H1 (cell line): ENCODE data around the gene PTPRD. TPM values are rescaled to one million over a fixed set of nuclear protein-coding genes. Genes with fewer than 3 reads are reported as not detected.

Experiments
- CTCF ChIA-PET: fragments of 300-600 bp; sonication (Branson Sonifier 250); formaldehyde crosslinking; loops from one replicate; lab custom pipeline; 2021; ENCODE audit not compliant: partially characterized antibody; lab: Charles Lee
- POLR2A ChIA-PET: fragments of 300-600 bp; sonication (Branson Sonifier 250); formaldehyde crosslinking; loops from one replicate; lab custom pipeline; 2021; ENCODE audit warnings: inconsistent platforms; ENCODE audit not compliant: partially characterized antibody; lab: Charles Lee
- DNase-seq, 2 experiments: peaks; one replicate each; pipeline versions ENCODE4 v3.0.0 to v3.0.0-alpha.2; 2010 to 2022; ENCODE audit warnings: low spot score in 2 of 2, low read depth in 1 of 2, mixed read lengths in 1 of 2
- FAIRE-seq: peaks from 2 replicates; lab custom pipeline; 2011; peaks lifted over from hg19 to GRCh38; lab: Jason Lieb, UNC
- H2AFZ ChIP-seq: 2 replicates; pipeline ENCODE4 v1.8.1; 2012; ENCODE audit warnings: low read length, inconsistent platforms
- H2AK5ac ChIP-seq: 2 replicates; pipeline ENCODE4 v1.6.1; 2013; ENCODE audit warnings: low read depth, low read length
- H2BK120ac ChIP-seq: replicated peaks from 2 replicates; pipeline ENCODE3; 2013; ENCODE audit warnings: low read depth, low read length, inconsistent platforms
- H2BK12ac ChIP-seq: 2 replicates; pipeline ENCODE4 v1.6.1; 2013; ENCODE audit warnings: low read depth, low read length
- H2BK15ac ChIP-seq: 2 replicates; pipeline ENCODE4 v1.6.1; 2013; ENCODE audit warnings: low read length
- H2BK20ac ChIP-seq: 2 replicates; pipeline ENCODE4 v1.6.1; 2013; ENCODE audit warnings: low read length
- H2BK5ac ChIP-seq: 2 replicates; pipeline ENCODE4 v1.6.1; 2013; ENCODE audit warnings: low read depth, low read length
- H3K14ac ChIP-seq: 2 replicates; pipeline ENCODE4 v1.6.1; 2013; ENCODE audit warnings: inconsistent platforms; ENCODE audit not compliant: insufficient read length
- H3K18ac ChIP-seq: 2 replicates; pipeline ENCODE4 v1.6.1; 2013; ENCODE audit warnings: low read length; ENCODE audit errors: extremely low read depth
- H3K23ac ChIP-seq: 2 replicates; pipeline ENCODE4 v1.6.1; 2013; ENCODE audit warnings: inconsistent platforms; ENCODE audit not compliant: insufficient read length
- H3K23me2 ChIP-seq: 2 replicates; pipeline ENCODE4 v1.6.1; 2013; ENCODE audit warnings: low read depth, low read length
- H3K27ac ChIP-seq: 2 replicates; pipeline ENCODE4 v1.6.1; 2011; ENCODE audit warnings: low read depth, low read length, inconsistent platforms
- H3K27me3 ChIP-seq, 4 experiments: replicated peaks in 1 of 4; 1 replicate in 1 of 4; 2 replicates in 3 of 4; pipeline versions ENCODE4 v1.6.1 to v1.8.1; 2011 to 2013; ENCODE audit warnings: low read length in 3 of 4, mild to moderate bottlenecking in 3 of 4, inconsistent platforms in 2 of 4, mixed read lengths in 2 of 4, moderate library complexity in 1 of 4; ENCODE audit not compliant: control insufficient read depth in 3 of 4, insufficient read depth in 3 of 4; ENCODE audit errors: extremely low read depth in 1 of 4
- H3K36me3 ChIP-seq, 4 experiments: 2 replicates each; pipeline versions ENCODE4 v1.6.1 to v1.8.1; 2011 to 2013; ENCODE audit warnings: mild to moderate bottlenecking in 4 of 4, low read length in 3 of 4, moderate library complexity in 2 of 4, control low read depth in 1 of 4, inconsistent platforms in 1 of 4; ENCODE audit not compliant: insufficient read depth in 4 of 4, control insufficient read depth in 2 of 4
- H3K4ac ChIP-seq: replicated peaks from 2 replicates; pipeline ENCODE3; 2013; ENCODE audit warnings: low read length, low read depth, mixed read lengths, inconsistent platforms; ENCODE audit not compliant: insufficient read length
- H3K4me1 ChIP-seq, 4 experiments: replicated peaks in 1 of 4; 1 replicate in 1 of 4; 2 replicates in 3 of 4; pipeline versions ENCODE4 v1.6.1 to v1.8.1; 2011 to 2013; ENCODE audit warnings: low read length in 3 of 4, inconsistent platforms in 2 of 4, mixed read lengths in 1 of 4; ENCODE audit not compliant: insufficient read depth in 4 of 4, control insufficient read depth in 3 of 4
- H3K4me2 ChIP-seq, 2 experiments: 2 replicates each; pipeline versions ENCODE4 v1.6.1 to v1.8.1; 2011 to 2013; ENCODE audit warnings: low read depth in 2 of 2, low read length in 2 of 2, control low read depth in 1 of 2, inconsistent platforms in 1 of 2, mild to moderate bottlenecking in 1 of 2; ENCODE audit not compliant: insufficient read depth in 1 of 2
- H3K4me3 ChIP-seq, 4 experiments: fragments of 200-600, 300-600 bp in 1 of 4; sonication (generic), shearing (Covaris generic), sonication (Bioruptor Twin) in 1 of 4; 2 replicates each; pipeline versions ENCODE4 v1.5.1 to v1.8.1; 2011 to 2016; ENCODE audit warnings: low read length in 4 of 4, low read depth in 3 of 4, control low read depth in 2 of 4, inconsistent platforms in 2 of 4, mild to moderate bottlenecking in 2 of 4, mixed read lengths in 1 of 4, moderate library complexity in 1 of 4; ENCODE audit not compliant: insufficient read depth in 2 of 4; ENCODE audit errors: extremely low read depth in 1 of 4
- H3K56ac ChIP-seq: replicated peaks from 2 replicates; pipeline ENCODE3; 2013; ENCODE audit warnings: low read depth, mild to moderate bottlenecking, mixed read lengths, low read length, inconsistent platforms; ENCODE audit not compliant: insufficient read length
- H3K79me1 ChIP-seq: 2 replicates; pipeline ENCODE4 v1.6.1; 2013; ENCODE audit warnings: low read depth, low read length, control low read depth
- H3K79me2 ChIP-seq, 2 experiments: 2 replicates each; pipeline versions ENCODE4 v1.6.1 to v1.8.1; 2012 to 2013; ENCODE audit warnings: low read length in 2 of 2, mild to moderate bottlenecking in 2 of 2, inconsistent platforms in 1 of 2; ENCODE audit not compliant: insufficient read depth in 2 of 2, control insufficient read depth in 1 of 2
- H3K9ac ChIP-seq, 4 experiments: replicated peaks in 1 of 4; 1 replicate in 1 of 4; 2 replicates in 3 of 4; pipeline versions ENCODE4 v1.6.1 to v1.8.1; 2011 to 2013; ENCODE audit warnings: low read depth in 3 of 4, low read length in 3 of 4, control low read depth in 2 of 4, mild to moderate bottlenecking in 2 of 4, moderate library complexity in 2 of 4, inconsistent platforms in 1 of 4; ENCODE audit errors: extremely low read depth in 1 of 4
- H3K9me3 ChIP-seq, 2 experiments: 2 replicates each; pipeline versions ENCODE4 v1.6.1 to v1.8.1; 2012 to 2013; ENCODE audit warnings: mild to moderate bottlenecking in 2 of 2, moderate library complexity in 2 of 2, control low read depth in 1 of 2, inconsistent platforms in 1 of 2, low read depth in 1 of 2, low read length in 1 of 2, mixed read lengths in 1 of 2; ENCODE audit not compliant: insufficient read depth in 2 of 2
- H4K20me1 ChIP-seq, 2 experiments: replicated peaks in 1 of 2; 2 replicates each; pipeline versions ENCODE3 to v1.8.1; 2011 to 2013; ENCODE audit warnings: inconsistent platforms in 2 of 2, low read length in 2 of 2, mild to moderate bottlenecking in 1 of 2; ENCODE audit not compliant: insufficient read depth in 2 of 2, control insufficient read depth in 1 of 2
- H4K5ac ChIP-seq: 2 replicates; pipeline ENCODE4 v1.6.1; 2013; ENCODE audit warnings: low read length, low read depth, mixed read lengths, inconsistent platforms; ENCODE audit not compliant: insufficient read length
- H4K8ac ChIP-seq: 2 replicates; pipeline ENCODE4 v1.8.0; 2013; ENCODE audit warnings: mild to moderate bottlenecking, moderate library complexity, low read length, inconsistent platforms; ENCODE audit not compliant: insufficient read depth; ENCODE audit errors: extremely low read depth
- H4K91ac ChIP-seq: replicated peaks from 2 replicates; pipeline ENCODE3; 2013; ENCODE audit warnings: low read length, mixed read lengths, inconsistent platforms; ENCODE audit not compliant: insufficient read length
- FOSL1 ChIP-seq: IDR thresholded peaks from 2 replicates; pipeline ENCODE4 v1.6.1; 2011; ENCODE audit warnings: mild to moderate bottlenecking, low read depth, low read length, moderate library complexity; ENCODE audit not compliant: insufficient read depth
- KDM4A ChIP-seq: IDR thresholded peaks from one replicate; pipeline ENCODE4 v1.7.1; 2012; ENCODE audit warnings: low read depth, mild to moderate bottlenecking, moderate library complexity, low read length, inconsistent platforms; ENCODE audit not compliant: severe bottlenecking
- NRF1 ChIP-seq: IDR thresholded peaks from 2 replicates; pipeline ENCODE4 v1.6.1; 2011; ENCODE audit warnings: mild to moderate bottlenecking, low read depth, low read length, improper control_type of control experiment
- YY1 ChIP-seq: IDR thresholded peaks from 2 replicates; pipeline ENCODE4 v1.6.1; 2011; ENCODE audit warnings: low read depth, mild to moderate bottlenecking, low read length
- WGBS, 2 experiments: shearing (Covaris generic) in 1 of 2; methylation state at CpG; one replicate each; pipeline versions ENCODE4 v1.1.6 to v1.1.7; 2013 to 2015; ENCODE audit warnings: low lambda C conversion rate in 2 of 2, mixed read lengths in 2 of 2, inconsistent platforms in 1 of 2, low coverage in 1 of 2, missing lambda C conversion rate in 1 of 2; ENCODE audit not compliant: insufficient replicate concordance in 2 of 2, insufficient coverage in 1 of 2, insufficient read length in 1 of 2; ENCODE audit errors: extremely low coverage in 1 of 2, missing lambda C conversion rate in 1 of 2; 5-methylcytosine and 5-hydroxymethylcytosine counted together
- polyA plus RNA-seq, 7 experiments: library from polyadenylated mRNA; depleted of rRNA in 3 of 7; stranded (reverse) in 5 of 7; unstranded in 2 of 7; fragments of >200 nt in 5 of 7; fragments of 200-250 nt in 2 of 7; gene quantifications; 1 replicate in 5 of 7; 2 replicates in 1 of 7; 4 replicates in 1 of 7; pipeline versions ENCODE4 v1.2.1 to v1.2.3, GENCODE V29; 2011 to 2013; ENCODE audit warnings: missing spikeins in 2 of 7, mixed read lengths in 2 of 7
- total RNA-seq: library from RNA; stranded (reverse); fragmentation: NEBNext Ultra II Directional; extraction: Animal tissue kit (Norgen Biotek cat#: 25700); gene quantifications from 2 replicates; pipeline ENCODE4 v1.2.1, GENCODE V29; 2021

Gene PTPRD
- total and polyA plus RNA-seq, 2 of the 8 experiments (the other 6 are each of a cell fraction or from before 2014, with no cell fraction given), result 17.2 to 77.0 TPM

- H3K4me1 ChIP-seq, result no peaks in the 10 kb centered on the region
- WGBS, 2 experiments, result 98% methylated on average over 3 of the region's 3 CpGs; no CpG with 5 or more reads in 1 of the 2 experiments
These were observed 2042.0 kb downstream of the PTPRD start for GRCh38 chr9:8570776-8571175.

More at GRCh38 chr9:8570776-8571175, 2042.0 kb downstream of the PTPRD start:
- Histone ChIP-seq H4K5ac (no peak overlapping the region), H3K18ac (no peak overlapping the region), H3K14ac (no peak overlapping the region), H3K23ac (no peak overlapping the region), H3K4me2 (no peak overlapping the region), H3K4ac (no peak overlapping the region), H2BK12ac (no peak overlapping the region), H2BK5ac (no peak overlapping the region), H2BK120ac (no peak overlapping the region), H2AK5ac (no peak overlapping the region), H3K23me2 (no peaks in the 10 kb centered on the region; the same call in 1 of the 2 replicates), H3K4me3 (no peak overlapping the region), H2BK20ac (no peak overlapping the region), H3K79me1 (no peaks in the 10 kb centered on the region), H3K9ac (no peak overlapping the region), H3K36me3 (no peaks in the 10 kb centered on the region), H2BK15ac (no peak overlapping the region), H3K56ac (no peak overlapping the region), H3K9me3 (no peaks in the 10 kb centered on the region), H3K79me2 (no peaks in the 10 kb centered on the region), H3K27ac (no peak overlapping the region), H4K91ac (no peak overlapping the region), H4K8ac (no peak overlapping the region), H3K27me3 (no peaks in the 10 kb centered on the region), H2AFZ (no peak overlapping the region), H4K20me1 (no peaks in the 10 kb centered on the region)
- ChIA-PET CTCF (interaction anchor here (0.6 to 1.3 kb wide), 2 partner anchors 13 to 48 kb away, joined by 3 read pairs; no protein-coding TSS in a partner anchor), POLR2A (no interaction called here)
- FAIRE-seq (no peak), DNase-seq (no peak)
- TF ChIP-seq KDM4A (no peak), FOSL1 (no peak), NRF1 (no peak), YY1 (no peak)
